Esophagus muscularis mucosa (tissue), 4 donors: ENCODE measurements around the gene RIGI. TPM values are rescaled to one million over a fixed set of nuclear protein-coding genes. Genes with fewer than 3 reads are reported as not detected.
"Not testable (repeated sequence)": the region's sequence is repeated elsewhere in the genome, so short reads cannot be mapped to it uniquely, and the experiment has no call there.

Source experiments
- DNase-seq: peaks from one replicate; pipeline ENCODE4 v3.0.0-alpha.2; 2017; ENCODE audit errors: extremely low spot score
- H3K27ac ChIP-seq, 4 donors: fragments of 200-600 bp; sonication (generic); replicated peaks in 1 of 4; 1 replicate in 3 of 4; 2 replicates in 1 of 4; pipeline ENCODE4 v1.5.1; 2016 to 2019; ENCODE audit warnings: mild to moderate bottlenecking in 1 of 4
- H3K27me3 ChIP-seq, 4 donors: fragments of 200-600 bp; sonication (generic); one replicate each; pipeline versions ENCODE4 v1.5.1 to v1.6.0; 2016 to 2019
- H3K36me3 ChIP-seq, 4 donors: fragments of 200-600 bp; sonication (generic); one replicate each; pipeline ENCODE4 v1.5.1; 2016 to 2019
- H3K4me1 ChIP-seq, 4 donors: fragments of 200-600 bp; sonication (generic); one replicate each; pipeline ENCODE4 v1.5.1; 2016 to 2019
- H3K4me3 ChIP-seq, 4 donors: fragments of 200-600 bp; sonication (generic); 1 replicate in 2 of 4; 2 replicates in 2 of 4; pipeline ENCODE4 v1.5.1; 2016 to 2019; ENCODE audit warnings: mild to moderate bottlenecking in 4 of 4, moderate library complexity in 1 of 4
- H3K9me3 ChIP-seq, 4 donors: fragments of 200-600 bp; sonication (generic); 1 replicate in 3 of 4; 2 replicates in 1 of 4; pipeline ENCODE4 v1.5.1; 2016 to 2019
- CTCF ChIP-seq, 3 experiments: fragments of 200-600 bp in 2 of 3; fragments of 450-650 bp in 1 of 3; sonication (generic) in 2 of 3; IDR thresholded peaks; one replicate each; pipeline ENCODE4 v1.5.1; 2017 to 2019; ENCODE audit warnings: antibody characterized with exemption in 3 of 3, mild to moderate bottlenecking in 2 of 3, moderate library complexity in 1 of 3
- EP300 ChIP-seq: sonication (generic); formaldehyde crosslinking; IDR thresholded peaks from one replicate; pipeline ENCODE4 v1.6.1; 2017; ENCODE audit warnings: antibody characterized with exemption
- POLR2A ChIP-seq: fragments of 450-650 bp; IDR thresholded peaks from one replicate; pipeline ENCODE4 v1.6.1; 2017; ENCODE audit warnings: antibody characterized with exemption, moderate library complexity, mild to moderate bottlenecking, low read depth
- POLR2AphosphoS5 ChIP-seq, 2 donors: sonication (generic); formaldehyde crosslinking; IDR thresholded peaks; one replicate each; pipeline ENCODE4 v1.6.1; 2017; ENCODE audit warnings: antibody characterized with exemption in 2 of 2
- WGBS: methylation state at CpG from one replicate; pipeline ENCODE4 v1.1.5; 2018; 5-methylcytosine and 5-hydroxymethylcytosine counted together
- intact Hi-C: fragments of 100-400 bp; cut with DNase I; formaldehyde crosslinking; loops from one replicate; pipeline ENCODE4 v1.15.1; 2023
- total RNA-seq, 4 donors: library from RNA; depleted of rRNA; stranded (reverse); fragments of >200 nt; gene quantifications; one replicate each; pipeline versions ENCODE4 v1.1.0 to v1.2.1, GENCODE V29; 2016

RIGI gene
- total RNA-seq, 4 donors from 2014 or later: 6.5 to 10.1 (median 8.2) TPM

- Histone ChIP-seq H3K27ac (peak overlapping the region; percentile 90 to 96 (median 92)), H3K4me1 (peaks cover 30 to 48% (median 35%) of the 10 kb centered on the region in 4 donors), H3K27me3 (no peaks in the 10 kb centered on the region), H3K9me3 (no peaks in the 10 kb centered on the region), H3K4me3 (peak overlapping the region; percentile 69 to 86 (median 78)), H3K36me3 (peaks cover 0 to 9% (median 0%) of the 10 kb centered on the region in 4 donors)
- no peak for TF ChIP-seq EP300
- TF ChIP-seq CTCF (IDR thresholded peaks at IDR 0.05): peak in 1 of 3 experiments; percentile 13
- TF ChIP-seq POLR2A: no peak
- peak; percentile 80 to 90 for TF ChIP-seq POLR2AphosphoS5 (IDR thresholded peaks at IDR 0.05)
- 0% methylated on average over 30 of the region's 75 CpGs for WGBS
- intact Hi-C loops: loop anchor here (2.0 to 5.0 kb wide), 2 partner anchors 22 to 163 kb away; partner anchors contain the start of gene NDUFB6
- DNase-seq: peak; percentile 98
Measured at GRCh38 chr9:32550562-32551275, 24.7 kb upstream of the RIGI start.

- TF ChIP-seq POLR2A (no peak), EP300 (no peak), CTCF (IDR thresholded peaks at IDR 0.05) (no peak), POLR2AphosphoS5 (IDR thresholded peaks at IDR 0.05) (no peak)
- H3K27ac ChIP-seq: peak overlapping the region; percentile 90 to 96 (median 92)
- peaks cover 0 to 9% (median 0%) of the 10 kb centered on the region in 4 donors for H3K36me3 ChIP-seq
- H3K9me3 ChIP-seq: no peaks in the 10 kb centered on the region
- H3K4me1 ChIP-seq: peaks cover 33 to 53% (median 35%) of the 10 kb centered on the region in 4 donors
- H3K27me3 ChIP-seq: no peaks in the 10 kb centered on the region
- 2% methylated on average over 10 of the region's 10 CpGs for WGBS
- peak overlapping the region; percentile 69 to 86 (median 78) for H3K4me3 ChIP-seq
- no peak for DNase-seq
- intact Hi-C loops: loop anchor here (2.0 to 5.0 kb wide), 2 partner anchors 23 to 163 kb away; partner anchors contain the start of gene NDUFB6
Measured at GRCh38 chr9:32550150-32550561, 24.2 kb upstream of the RIGI start.

GRCh38 chr9:32548213-32548612 is 22.2 kb upstream of the RIGI start:
- H3K27me3 ChIP-seq, H3K9me3 ChIP-seq, H3K4me3 ChIP-seq, intact Hi-C loops, DNase-seq, H3K27ac ChIP-seq: not testable (repeated sequence)
- H3K4me1 ChIP-seq: peaks cover 31 to 46% (median 31%) of the 10 kb centered on the region in 4 donors
- 90% methylated on average over 20 of the region's 20 CpGs for WGBS
- peaks cover 0 to 15% (median 7%) of the 10 kb centered on the region in 4 donors for H3K36me3 ChIP-seq

GRCh38 chr9:32545884-32546283 is 19.9 kb upstream of the RIGI start:
- intact Hi-C loops: no loop called here
- TF ChIP-seq POLR2A (no peak), CTCF (IDR thresholded peaks at IDR 0.05) (no peak), EP300 (no peak), POLR2AphosphoS5 (IDR thresholded peaks at IDR 0.05) (no peak)
- Histone ChIP-seq H3K36me3 (peaks cover 0 to 36% (median 24%) of the 10 kb centered on the region in 4 donors), H3K4me3 (no peak overlapping the region), H3K4me1 (peaks cover 25 to 39% (median 25%) of the 10 kb centered on the region in 4 donors), H3K27me3 (no peaks in the 10 kb centered on the region), H3K9me3 (no peaks in the 10 kb centered on the region), H3K27ac (no peak overlapping the region)
- 88% methylated on average over 1 of the region's 1 CpG for WGBS
- DNase-seq: no peak

GRCh38 chr9:32543047-32543446 is 17.1 kb upstream of the RIGI start:
- H3K36me3 ChIP-seq: peaks cover 0 to 48% (median 33%) of the 10 kb centered on the region in 4 donors
- H3K9me3 ChIP-seq: no peaks in the 10 kb centered on the region
- no peak overlapping the region for H3K27ac ChIP-seq
- no peak overlapping the region for H3K4me3 ChIP-seq
- intact Hi-C loops: no loop called here
- H3K4me1 ChIP-seq: peaks cover under 1 to 13% (median 5%) of the 10 kb centered on the region in 4 donors
- DNase-seq: no peak
- TF ChIP-seq POLR2AphosphoS5 (IDR thresholded peaks at IDR 0.05): no peak
- TF ChIP-seq EP300: no peak
- TF ChIP-seq CTCF (IDR thresholded peaks at IDR 0.05): no peak
- TF ChIP-seq POLR2A: no peak
- H3K27me3 ChIP-seq: no peaks in the 10 kb centered on the region
- WGBS: 92% methylated on average over 4 of the region's 4 CpGs
